ENCODE data around the gene LBHD1.
A peak's percentile ranks its signal among the peaks of the same experiment; 100 is the strongest.

Gene LBHD1

GRCh38 chr11:62671608-62672389, at the start of gene LBHD1, which contains the start of gene UQCC3:
Gene LBHD1, minus strand, starts transcription at chr11:62672267. Its CDS starts 2,236 bp downstream, at chr11:62670031.
Gene UQCC3, plus strand, starts transcription at chr11:62671673. Its CDS starts 73 bp downstream, at chr11:62671746.
- DNase-seq (peak; percentile 79), ATAC-seq (replicated peaks) (peak; percentile 88 to 89)
- H3K4me1 Mint-ChIP-seq = peaks cover 19 to 56% of the 10 kb centered on the region in 2 donors
- peak within 1 kb of the TSS; percentile 97 to 99 for H3K4me3 Mint-ChIP-seq
- no peaks in the 10 kb centered on the region for H3K27me3 Mint-ChIP-seq
- H3K27ac Mint-ChIP-seq = peak within 1 kb of the TSS; percentile 98
- peaks cover 24 to 51% of the 10 kb centered on the region in 2 donors for H3K36me3 Mint-ChIP-seq
- no peaks in the 10 kb centered on the region for H3K9me3 Mint-ChIP-seq

GRCh38 chr11:62719302-62719978, 47.4 kb upstream of the LBHD1 start:
- Mint-ChIP-seq H3K27me3 (no peaks in the 10 kb centered on the region), H3K4me3 (no peak overlapping the region), H3K4me1 (peaks cover 16 to 24% of the 10 kb centered on the region in 2 donors), H3K36me3 (peaks cover 58 to 76% of the 10 kb centered on the region in 2 donors), H3K27ac (no peak overlapping the region), H3K9me3 (no peaks in the 10 kb centered on the region)
- DNase-seq (no peak), ATAC-seq (replicated peaks) (no peak)

- ATAC-seq (replicated peaks) (no peak), DNase-seq (no peak)
- no peaks in the 10 kb centered on the region for H3K9me3 Mint-ChIP-seq
- no peak overlapping the region for H3K4me3 Mint-ChIP-seq
- no peaks in the 10 kb centered on the region for H3K27me3 Mint-ChIP-seq
- H3K27ac Mint-ChIP-seq = peak overlapping the region; percentile 56
- peaks cover 48 to 74% of the 10 kb centered on the region in 2 donors for H3K36me3 Mint-ChIP-seq
- peaks cover 25 to 34% of the 10 kb centered on the region in 2 donors for H3K4me1 Mint-ChIP-seq
Measured at GRCh38 chr11:62716816-62717215, 44.7 kb upstream of the LBHD1 start.

GRCh38 chr11:62716206-62716605, 44.1 kb upstream of the LBHD1 start:
- H3K36me3 Mint-ChIP-seq = peaks cover 45 to 74% of the 10 kb centered on the region in 2 donors

GRCh38 chr11:62715150-62716130, 43.4 kb upstream of the LBHD1 start:
- ATAC-seq (replicated peaks) (no peak), DNase-seq (no peak)
- Mint-ChIP-seq H3K27me3 (no peaks in the 10 kb centered on the region), H3K36me3 (peaks cover 50 to 74% of the 10 kb centered on the region in 2 donors), H3K4me1 (peaks cover 25 to 39% of the 10 kb centered on the region in 2 donors), H3K9me3 (no peaks in the 10 kb centered on the region), H3K4me3 (no peak overlapping the region), H3K27ac (peak overlapping the region; percentile 65)

More at GRCh38 chr11:62716206-62716605, 44.1 kb upstream of the LBHD1 start:
- Mint-ChIP-seq H3K27me3 (no peaks in the 10 kb centered on the region), H3K27ac (no peak overlapping the region), H3K4me1 (peaks cover 25 to 34% of the 10 kb centered on the region in 2 donors), H3K9me3 (no peaks in the 10 kb centered on the region), H3K4me3 (no peak overlapping the region)
- DNase-seq (no peak), ATAC-seq (replicated peaks) (no peak)

- ATAC-seq (replicated peaks) = no peak
- no peaks in the 10 kb centered on the region for H3K9me3 Mint-ChIP-seq
- no peak for DNase-seq
- H3K27ac Mint-ChIP-seq = peak overlapping the region; percentile 3
- peaks cover 49 to 77% of the 10 kb centered on the region in 2 donors for H3K36me3 Mint-ChIP-seq
- H3K27me3 Mint-ChIP-seq = no peaks in the 10 kb centered on the region
- peaks cover 34 to 60% of the 10 kb centered on the region in 2 donors for H3K4me1 Mint-ChIP-seq
- H3K4me3 Mint-ChIP-seq = peak overlapping the region in 1 of 2 donors; percentile 40
Measured at GRCh38 chr11:62713343-62713742, 41.3 kb upstream of the LBHD1 start.

GRCh38 chr11:62712861-62713260, 40.8 kb upstream of the LBHD1 start:
- peaks cover 38 to 65% of the 10 kb centered on the region in 2 donors for H3K4me1 Mint-ChIP-seq
- peaks cover 44 to 75% of the 10 kb centered on the region in 2 donors for H3K36me3 Mint-ChIP-seq
- H3K9me3 Mint-ChIP-seq = no peaks in the 10 kb centered on the region
- peak overlapping the region; percentile 6 to 25 for H3K4me3 Mint-ChIP-seq
- no peaks in the 10 kb centered on the region for H3K27me3 Mint-ChIP-seq
- peak overlapping the region; percentile 67 for H3K27ac Mint-ChIP-seq
- ATAC-seq (replicated peaks) (no peak), DNase-seq (no peak)

- DNase-seq = no peak
- Mint-ChIP-seq H3K4me3 (peak overlapping the region; percentile 0 to 25), H3K4me1 (peaks cover 42 to 70% of the 10 kb centered on the region in 2 donors), H3K27me3 (no peaks in the 10 kb centered on the region), H3K36me3 (peaks cover 43 to 73% of the 10 kb centered on the region in 2 donors), H3K9me3 (no peaks in the 10 kb centered on the region), H3K27ac (peak overlapping the region; percentile 81)
- ATAC-seq (replicated peaks) = no peak
Measured at GRCh38 chr11:62712276-62712812, 40.3 kb upstream of the LBHD1 start.

GRCh38 chr11:62710001-62710345, 37.9 kb upstream of the LBHD1 start:
- H3K4me1 Mint-ChIP-seq = peaks cover 53 to 84% of the 10 kb centered on the region in 2 donors
- H3K27ac Mint-ChIP-seq = peak overlapping the region; percentile 95
- DNase-seq (no peak), ATAC-seq (replicated peaks) (no peak)
- H3K4me3 Mint-ChIP-seq = peak overlapping the region; percentile 90 to 92
- peaks cover 33 to 63% of the 10 kb centered on the region in 2 donors for H3K36me3 Mint-ChIP-seq
- peaks cover 0 to 1% of the 10 kb centered on the region in 2 donors for H3K9me3 Mint-ChIP-seq
- no peaks in the 10 kb centered on the region for H3K27me3 Mint-ChIP-seq

GRCh38 chr11:62709247-62710000, 37.4 kb upstream of the LBHD1 start:
- peak; percentile 93 for DNase-seq
- H3K27me3 Mint-ChIP-seq = no peaks in the 10 kb centered on the region
- peaks cover 0 to 1% of the 10 kb centered on the region in 2 donors for H3K9me3 Mint-ChIP-seq
- peaks cover 51 to 81% of the 10 kb centered on the region in 2 donors for H3K4me1 Mint-ChIP-seq
- peaks cover 33 to 58% of the 10 kb centered on the region in 2 donors for H3K36me3 Mint-ChIP-seq
- peak overlapping the region; percentile 90 to 92 for H3K4me3 Mint-ChIP-seq
- peak overlapping the region; percentile 95 for H3K27ac Mint-ChIP-seq
- ATAC-seq (replicated peaks) = peak; percentile 78 to 82

- peak; percentile 20 to 25 for ATAC-seq (replicated peaks)
- Mint-ChIP-seq H3K27me3 (no peaks in the 10 kb centered on the region), H3K9me3 (peaks cover 0 to 1% of the 10 kb centered on the region in 2 donors), H3K4me3 (peak overlapping the region; percentile 90 to 92), H3K27ac (peak overlapping the region; percentile 95), H3K36me3 (peaks cover 29 to 54% of the 10 kb centered on the region in 2 donors), H3K4me1 (peaks cover 47 to 77% of the 10 kb centered on the region in 2 donors)
- peak; percentile 34 for DNase-seq
Measured at GRCh38 chr11:62708793-62709192, 36.7 kb upstream of the LBHD1 start.

- H3K27ac Mint-ChIP-seq = peak overlapping the region; percentile 95
- peaks cover 0 to 1% of the 10 kb centered on the region in 2 donors for H3K9me3 Mint-ChIP-seq
- H3K4me3 Mint-ChIP-seq = peak overlapping the region; percentile 90 to 92
Measured at GRCh38 chr11:62708392-62708791, 36.3 kb upstream of the LBHD1 start.

More at GRCh38 chr11:62708392-62708791, 36.3 kb upstream of the LBHD1 start:
- DNase-seq (no peak), ATAC-seq (replicated peaks) (no peak)
- Mint-ChIP-seq H3K36me3 (peaks cover 29 to 50% of the 10 kb centered on the region in 2 donors), H3K4me1 (peaks cover 43 to 73% of the 10 kb centered on the region in 2 donors), H3K27me3 (no peaks in the 10 kb centered on the region)

All from stimulated activated naive B cell treated with anti-CD40 and anti-IgM and Interleukin-4, amounts not matched to agents 10 μg/mL and 1 μg/mL and 100 μg/mL, for 72 hours (primary cell).